GM04503 (cell line): ENCODE measurements around the gene B3GNT7.
"Not testable (repeated sequence)": the region's sequence is repeated elsewhere in the genome, so short reads cannot be mapped to it uniquely, and the experiment has no call there.

Experiments
- DNase-seq: peaks from one replicate; pipeline ENCODE4 v3.0.0-alpha.2; 2012; ENCODE audit warnings: low read depth

B3GNT7 gene

DNA sequence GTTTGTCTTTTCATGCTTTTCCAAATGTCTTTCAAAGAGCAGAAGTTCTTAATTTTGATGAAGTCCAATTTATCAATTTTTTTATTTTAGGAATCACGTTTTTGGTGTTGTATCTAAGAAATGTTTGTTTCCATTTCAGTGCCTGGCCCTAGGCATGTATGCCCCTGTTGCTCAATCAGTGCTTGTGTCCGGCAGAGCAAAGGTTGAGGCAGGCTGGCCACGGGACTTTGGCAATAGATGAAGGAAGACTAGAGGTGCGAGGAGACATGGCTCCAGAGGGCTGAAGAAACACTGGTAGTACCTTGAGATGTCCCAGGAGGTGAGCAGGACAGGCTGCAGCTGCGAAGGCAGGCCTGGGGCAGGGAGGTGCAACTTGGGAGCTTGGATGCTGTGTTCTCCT lies 10.1 kb upstream of the B3GNT7 start:
- no peak for DNase-seq

DNA sequence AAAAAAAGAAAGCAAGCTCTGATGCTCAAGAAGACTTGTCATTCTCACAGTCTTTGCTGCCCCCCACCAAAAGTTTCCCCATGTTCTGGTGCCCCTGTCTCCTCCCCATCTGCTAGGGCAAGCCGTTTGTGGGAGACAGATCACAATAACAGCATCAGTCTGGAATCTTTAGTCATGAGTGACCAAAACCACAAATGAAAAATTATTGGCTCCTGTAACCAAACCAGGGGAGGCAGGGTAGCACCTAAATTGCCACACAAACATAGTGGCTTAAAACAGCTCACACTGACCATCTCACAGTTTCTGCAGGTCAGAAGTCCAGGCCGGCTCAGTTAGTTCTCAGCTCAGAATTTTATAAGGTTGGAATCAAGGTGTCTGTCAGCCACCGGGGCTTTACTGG lies 9.1 kb upstream of the B3GNT7 start:
- peak; percentile 64 for DNase-seq

DNA sequence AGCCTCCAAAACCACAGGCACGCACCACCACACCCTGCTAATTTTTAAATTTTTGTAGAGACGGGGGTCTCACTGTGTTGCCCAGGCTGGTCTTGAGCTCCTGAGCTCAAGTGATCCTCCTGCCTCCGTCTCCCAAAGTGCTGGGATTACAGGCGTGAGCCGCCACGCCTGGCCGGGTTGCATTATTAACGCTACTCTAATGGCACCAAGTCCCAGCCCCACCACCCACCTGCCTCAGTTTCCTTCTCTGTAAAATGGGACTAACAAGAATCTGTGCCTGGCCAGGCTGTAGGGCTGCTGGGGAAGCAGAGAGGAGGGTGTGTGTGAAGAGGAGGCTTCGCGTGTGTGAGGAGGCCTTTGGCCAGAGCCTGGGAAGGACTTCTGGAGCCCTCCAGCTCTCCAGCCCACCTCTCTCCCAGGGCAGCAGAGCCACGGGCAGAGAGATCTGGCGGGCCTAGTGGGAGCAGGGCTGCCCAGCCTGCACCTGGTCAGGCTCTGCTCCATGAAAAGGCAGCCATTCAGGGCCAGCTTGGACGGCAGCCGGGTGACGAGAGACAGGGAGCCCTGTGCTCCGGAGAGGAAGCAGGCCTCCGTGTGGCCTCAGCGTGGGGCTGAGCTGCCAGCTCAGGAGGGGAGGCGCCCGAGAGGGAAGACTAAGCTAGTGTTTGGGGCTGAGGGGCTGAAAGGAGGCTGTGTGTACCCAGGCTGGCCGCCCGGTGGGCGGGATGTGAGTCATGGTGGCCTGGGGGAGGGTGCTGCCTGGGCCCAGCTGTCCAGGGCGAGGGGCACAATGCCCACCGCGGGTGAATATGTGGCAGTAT lies 7.4 kb upstream of the B3GNT7 start:
- no peak for DNase-seq

DNA sequence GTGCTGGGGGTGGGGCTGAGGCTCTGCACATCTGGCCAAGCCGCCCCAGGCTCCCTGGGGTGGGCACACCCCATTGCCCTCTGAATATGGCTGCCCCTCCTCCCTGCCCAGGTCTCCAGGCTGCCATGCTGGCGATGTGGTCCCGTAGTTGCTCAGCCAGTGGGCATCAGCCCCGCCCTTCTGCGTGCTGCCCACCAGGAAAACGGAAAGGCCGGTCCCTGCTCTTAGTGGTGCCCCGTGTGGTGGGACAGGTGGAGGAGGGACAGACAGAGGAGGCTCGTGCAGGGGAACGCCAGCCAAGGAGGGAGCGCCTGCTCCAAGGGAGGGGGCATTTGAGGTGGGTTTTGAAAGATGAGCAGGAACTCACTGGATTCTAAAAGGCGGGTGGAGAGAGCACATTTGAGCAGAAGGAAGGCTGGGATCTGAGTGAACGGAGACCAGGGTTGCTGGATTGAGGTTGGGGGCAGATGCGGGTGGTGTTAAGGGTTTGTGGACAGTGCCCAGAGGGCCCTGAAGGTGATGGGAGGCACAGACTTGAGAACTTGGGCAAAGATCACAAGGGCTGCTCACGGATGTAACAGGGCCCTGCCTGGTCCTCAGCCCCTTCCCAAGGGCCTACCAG lies 6.7 kb upstream of the B3GNT7 start:
- DNase-seq, result no peak

DNA sequence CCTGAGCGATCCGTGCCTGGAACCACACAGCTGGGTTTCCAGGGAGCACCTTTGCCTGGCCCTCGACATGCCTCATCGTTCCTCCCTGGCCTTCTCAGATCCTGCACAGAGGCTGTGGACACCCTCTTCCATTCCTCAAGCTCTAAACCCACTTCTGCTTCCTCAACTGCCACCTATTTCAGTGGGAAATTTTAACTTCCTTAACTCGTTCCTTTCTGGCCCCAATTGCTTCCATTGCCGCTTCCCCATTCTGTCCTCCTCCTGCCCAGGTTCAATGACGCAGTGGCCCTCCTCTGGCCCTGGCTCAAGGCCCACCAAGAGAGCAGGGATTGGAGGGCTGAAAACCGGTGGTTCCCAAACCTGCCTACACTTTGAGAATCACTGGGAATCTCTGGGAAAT lies 4.8 kb upstream of the B3GNT7 start:
- DNase-seq, result no peak

DNA sequence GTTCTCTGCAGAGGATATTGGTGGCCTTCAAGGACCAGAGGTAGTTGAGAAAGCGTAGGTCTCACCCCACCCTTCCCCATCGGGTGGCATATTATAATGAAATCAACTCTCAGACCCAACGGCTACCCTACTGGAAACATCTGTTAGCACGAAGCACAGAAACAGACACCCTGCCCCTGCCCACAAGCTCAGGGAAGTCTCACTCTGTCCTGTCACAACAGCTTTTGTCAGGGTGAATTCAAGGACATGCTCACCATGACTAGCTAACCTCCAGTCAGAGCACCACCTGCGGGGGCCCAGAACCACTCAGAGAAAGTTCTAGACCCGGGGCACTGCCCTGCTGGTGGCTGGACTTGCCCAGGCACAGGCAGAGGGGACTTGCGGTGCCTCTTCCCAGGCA lies 3.5 kb upstream of the B3GNT7 start:
- no peak for DNase-seq

DNA sequence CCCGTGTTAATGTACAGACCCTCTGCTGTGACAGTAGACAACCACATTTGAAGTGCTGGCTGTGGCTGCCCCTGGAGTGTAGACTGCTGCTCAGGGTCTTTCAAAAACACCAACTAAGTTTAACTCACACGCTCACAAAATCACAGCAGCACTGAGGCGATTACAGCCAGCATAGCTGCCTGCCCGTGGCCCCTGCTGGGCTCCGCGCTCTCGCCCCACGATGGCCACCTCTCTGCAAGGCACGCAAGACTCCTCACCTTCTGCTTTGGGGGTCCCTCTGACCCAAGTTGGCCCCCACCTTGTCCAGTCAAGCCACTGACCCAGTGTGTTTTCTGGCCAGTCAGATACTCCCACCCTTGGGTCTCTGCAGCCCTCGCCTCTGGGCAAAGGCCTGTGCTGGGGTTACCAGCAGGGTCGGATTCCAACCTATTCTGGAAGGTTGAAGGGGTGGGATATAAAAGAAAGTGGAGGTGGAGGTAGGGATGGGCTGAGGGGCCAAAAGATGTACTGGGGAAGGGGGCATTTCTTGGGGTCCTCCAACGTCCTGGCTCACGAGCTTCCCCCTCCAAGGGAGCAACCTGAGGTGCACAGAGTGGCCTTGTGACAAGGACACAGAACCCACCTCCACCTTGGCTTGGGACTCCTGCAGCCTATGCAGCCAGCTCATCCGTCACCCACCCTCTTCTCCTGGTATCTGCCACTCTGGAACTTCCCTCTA lies 2.9 kb upstream of the B3GNT7 start:
- DNase-seq, result no peak

DNA sequence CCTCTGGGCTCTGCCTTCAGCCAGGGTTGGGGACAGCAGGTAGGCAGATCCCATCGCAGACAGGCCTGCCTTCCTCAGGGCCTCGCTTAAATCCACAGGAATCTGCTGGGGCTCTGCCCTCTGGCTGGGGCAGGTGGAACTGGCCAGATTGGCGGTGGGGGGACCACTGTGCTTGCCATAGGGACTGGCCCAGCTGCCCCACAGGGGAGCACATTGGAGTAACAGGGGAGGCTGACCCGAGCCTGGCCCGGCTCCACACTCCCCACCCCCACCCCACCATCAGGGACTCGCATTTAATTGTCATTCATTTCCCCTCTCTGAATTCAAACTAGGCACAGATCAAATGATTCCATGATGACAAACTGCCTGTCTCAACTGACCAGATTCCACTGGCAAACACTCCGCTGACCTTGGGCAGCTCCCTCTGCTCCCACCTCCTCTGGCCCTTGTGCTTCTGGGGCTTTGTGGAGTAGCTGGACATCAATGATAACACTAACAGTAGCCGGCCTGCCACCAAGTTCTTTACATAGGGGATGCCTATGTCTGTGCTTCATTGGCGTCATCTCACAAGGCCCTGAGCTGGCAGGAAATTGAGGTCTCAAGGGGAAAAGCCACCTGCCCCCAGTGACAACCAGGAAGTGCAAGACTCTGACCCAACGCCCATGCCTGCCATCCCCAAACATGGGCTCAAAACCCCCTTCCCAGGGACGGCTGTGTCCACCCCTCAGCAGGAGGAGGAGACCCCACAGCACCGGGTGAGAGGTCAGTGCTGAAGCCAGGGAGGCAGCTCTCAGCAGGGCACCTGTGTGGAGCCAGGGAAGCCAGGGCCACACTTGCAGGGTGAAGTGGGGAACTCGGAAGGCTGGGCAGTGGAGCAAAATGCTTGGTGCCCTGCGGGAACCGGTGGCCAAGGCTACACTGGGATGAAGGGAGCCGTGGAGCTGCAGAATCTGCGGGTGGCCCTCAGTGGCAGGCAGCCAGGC lies 2.1 kb upstream of the B3GNT7 start:
- DNase-seq, result no peak

DNA sequence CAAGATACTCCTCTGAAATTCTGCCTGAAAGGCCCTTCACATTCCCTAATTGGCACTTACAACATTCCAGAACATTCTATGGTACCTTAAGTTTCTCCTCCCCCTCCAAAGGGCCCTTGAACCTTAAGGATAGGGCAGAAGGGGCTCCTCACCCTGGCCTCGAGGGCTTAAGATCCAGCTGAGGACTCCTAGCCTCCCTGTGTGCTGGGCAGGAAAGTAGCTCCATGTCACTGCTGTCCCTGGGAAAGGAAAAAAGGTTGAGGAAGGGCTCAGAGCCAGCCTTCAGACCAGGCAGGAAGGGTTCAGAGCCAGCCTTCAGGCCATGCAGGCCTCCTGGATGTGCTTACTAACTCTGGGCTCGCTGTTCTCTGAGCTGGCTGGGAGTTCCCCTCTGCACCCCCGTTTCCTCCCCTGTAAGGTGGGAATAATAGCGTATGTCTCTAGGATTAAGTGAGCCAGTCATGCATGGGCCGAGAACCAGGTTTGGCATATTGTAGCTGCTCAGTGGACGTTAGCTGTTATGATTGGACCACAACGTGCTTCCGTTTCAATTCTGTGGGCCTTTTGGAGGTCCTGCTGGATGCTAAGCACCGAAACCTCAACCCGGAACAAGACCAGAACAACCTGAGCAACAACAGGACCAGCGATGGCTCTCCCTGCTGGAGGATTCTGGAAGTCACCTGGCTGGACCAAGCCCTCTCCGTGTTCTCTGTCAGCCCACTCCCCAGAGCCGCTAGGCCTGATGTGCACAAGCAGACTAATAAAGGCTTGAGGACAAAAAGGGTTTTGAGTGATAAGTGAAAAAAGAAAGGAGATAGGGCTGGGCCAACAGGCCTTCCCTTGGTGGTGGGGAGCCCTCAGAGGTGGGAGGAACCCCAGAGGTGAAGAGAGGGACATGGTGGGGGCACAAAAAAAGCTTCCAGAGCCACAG lies 1.0 kb upstream of the B3GNT7 start:
- DNase-seq, result no peak

DNA sequence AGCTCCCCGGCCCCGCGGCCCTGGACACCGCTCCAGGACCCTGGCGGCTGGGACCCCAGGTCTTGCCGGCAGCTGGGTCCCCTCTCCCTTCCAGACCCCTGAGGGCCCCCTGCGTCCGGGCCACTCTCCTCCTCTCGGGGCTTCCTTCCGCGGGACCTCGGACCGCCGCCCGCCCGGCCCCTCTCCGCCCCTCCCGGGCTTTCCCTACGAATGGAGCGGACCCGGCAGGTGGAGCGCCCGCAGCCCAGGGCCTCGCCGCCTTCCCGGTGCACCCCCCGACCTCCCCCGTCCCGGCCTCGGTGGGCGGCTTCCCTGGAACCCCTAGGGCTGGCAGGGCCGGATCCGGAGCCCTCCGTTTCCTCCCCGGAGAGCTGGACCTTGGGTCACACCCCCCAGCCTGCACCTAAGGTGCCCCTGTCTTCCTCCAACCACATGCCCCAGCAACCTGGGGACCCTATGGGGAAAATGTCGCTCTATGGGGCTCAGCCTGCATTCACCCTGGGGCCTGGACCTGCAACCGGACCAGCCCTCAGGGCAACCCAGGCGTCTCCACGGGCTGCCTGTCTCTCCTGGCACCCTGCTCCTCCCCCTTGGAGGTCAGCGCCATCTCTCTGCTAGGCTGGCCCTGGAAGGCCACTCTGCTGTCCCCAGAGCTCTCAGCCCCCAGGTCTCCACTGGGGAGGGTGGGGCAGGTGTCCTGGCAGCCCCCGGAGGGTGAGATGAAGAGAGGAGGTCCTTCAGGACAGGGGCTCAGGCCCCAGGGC lies 730 bp downstream of the B3GNT7 start:
- no peak for DNase-seq

DNA sequence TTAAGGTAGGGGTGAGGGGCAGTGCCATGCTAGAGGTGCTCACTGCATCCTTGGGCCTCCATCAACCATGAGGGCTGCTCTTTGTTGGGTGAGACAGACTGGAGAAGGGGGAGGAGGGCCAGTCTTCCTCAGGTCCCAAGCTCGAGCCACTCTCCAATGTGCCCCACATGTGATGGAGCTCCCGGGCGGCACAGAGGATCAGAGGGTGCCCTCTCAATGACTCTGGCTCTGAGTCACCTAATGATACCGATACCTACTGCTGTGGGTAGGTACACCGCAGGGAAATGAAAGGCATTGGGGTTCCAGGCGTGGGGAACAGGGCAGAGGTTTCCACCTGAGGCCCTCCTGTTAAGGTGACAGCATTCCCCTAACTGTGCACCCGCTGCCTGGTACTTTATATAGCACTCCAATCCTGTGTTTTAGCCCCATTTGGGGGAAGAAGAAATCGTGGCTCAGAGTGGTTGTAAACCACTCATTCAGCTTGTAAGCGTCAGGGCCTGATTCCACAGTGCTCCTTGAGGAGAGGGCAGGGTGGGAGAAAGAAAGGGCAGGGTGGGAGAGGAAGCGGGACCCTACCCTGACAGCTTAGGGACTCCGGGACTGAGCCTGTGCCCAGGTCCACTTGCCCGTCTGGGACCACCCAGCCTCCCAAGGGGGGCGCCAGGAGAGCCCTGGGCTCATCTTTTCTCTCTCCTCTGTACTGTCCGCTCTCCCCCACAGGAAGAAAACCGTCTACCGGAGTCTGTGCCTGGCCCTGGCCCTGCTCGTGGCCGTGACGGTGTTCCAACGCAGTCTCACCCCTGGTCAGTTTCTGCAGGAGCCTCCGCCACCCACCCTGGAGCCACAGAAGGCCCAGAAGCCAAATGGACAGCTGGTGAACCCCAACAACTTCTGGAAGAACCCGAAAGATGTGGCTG lies 1.8 kb downstream of the B3GNT7 start:
- no peak for DNase-seq

DNA sequence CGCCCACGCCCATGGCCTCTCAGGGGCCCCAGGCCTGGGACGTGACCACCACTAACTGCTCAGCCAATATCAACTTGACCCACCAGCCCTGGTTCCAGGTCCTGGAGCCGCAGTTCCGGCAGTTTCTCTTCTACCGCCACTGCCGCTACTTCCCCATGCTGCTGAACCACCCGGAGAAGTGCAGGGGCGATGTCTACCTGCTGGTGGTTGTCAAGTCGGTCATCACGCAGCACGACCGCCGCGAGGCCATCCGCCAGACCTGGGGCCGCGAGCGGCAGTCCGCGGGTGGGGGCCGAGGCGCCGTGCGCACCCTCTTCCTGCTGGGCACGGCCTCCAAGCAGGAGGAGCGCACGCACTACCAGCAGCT lies 2.4 kb downstream of the B3GNT7 start:
- DNase-seq, result no peak

DNA sequence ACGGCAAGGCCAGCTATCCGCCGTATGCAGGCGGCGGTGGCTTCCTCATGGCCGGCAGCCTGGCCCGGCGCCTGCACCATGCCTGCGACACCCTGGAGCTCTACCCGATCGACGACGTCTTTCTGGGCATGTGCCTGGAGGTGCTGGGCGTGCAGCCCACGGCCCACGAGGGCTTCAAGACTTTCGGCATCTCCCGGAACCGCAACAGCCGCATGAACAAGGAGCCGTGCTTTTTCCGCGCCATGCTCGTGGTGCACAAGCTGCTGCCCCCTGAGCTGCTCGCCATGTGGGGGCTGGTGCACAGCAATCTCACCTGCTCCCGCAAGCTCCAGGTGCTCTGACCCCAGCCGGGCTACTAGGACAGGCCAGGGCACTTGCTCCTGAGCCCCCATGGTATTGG lies 3.1 kb downstream of the B3GNT7 start:
- no peak for DNase-seq

DNA sequence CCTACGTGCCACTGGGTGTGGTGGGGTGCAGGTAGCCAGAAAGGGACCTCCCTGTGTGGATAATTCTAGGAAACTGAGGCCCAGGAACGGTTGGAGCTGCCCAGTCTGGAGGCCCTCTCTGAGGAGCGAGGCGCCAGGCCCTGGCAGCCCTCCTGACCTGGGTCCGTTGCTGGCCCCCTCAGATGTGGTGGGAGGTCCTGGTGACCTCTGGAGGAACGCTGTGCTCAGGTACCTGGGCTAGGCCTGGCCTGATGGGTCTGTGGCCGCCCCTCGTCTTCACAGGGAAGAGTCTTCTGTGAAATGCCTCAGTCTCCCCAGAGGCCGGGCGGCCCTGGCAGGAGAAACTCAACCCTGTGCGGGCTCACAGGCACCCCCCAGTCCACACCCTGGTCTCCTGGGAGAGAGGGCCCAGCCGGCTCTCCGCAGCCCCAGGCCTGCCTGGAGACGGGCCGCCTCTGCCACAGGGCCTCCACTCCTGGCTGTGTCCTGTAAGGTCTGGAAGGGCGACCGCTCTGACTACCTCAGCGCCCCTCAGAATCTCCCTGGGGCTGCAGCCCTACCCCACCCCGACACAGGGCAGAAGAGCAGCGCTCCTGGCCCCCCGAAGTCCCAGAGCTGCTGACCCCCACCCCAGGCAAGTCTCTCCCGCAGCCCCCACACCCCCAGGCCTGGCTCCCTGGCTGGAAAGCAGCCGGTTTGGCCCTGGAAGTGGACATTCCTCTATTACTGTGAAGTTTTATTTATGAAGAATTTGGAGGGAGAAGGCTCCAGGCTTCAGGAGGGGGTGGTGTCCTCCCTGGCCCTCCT lies 3.7 kb downstream of the B3GNT7 start:
- no peak for DNase-seq

DNA sequence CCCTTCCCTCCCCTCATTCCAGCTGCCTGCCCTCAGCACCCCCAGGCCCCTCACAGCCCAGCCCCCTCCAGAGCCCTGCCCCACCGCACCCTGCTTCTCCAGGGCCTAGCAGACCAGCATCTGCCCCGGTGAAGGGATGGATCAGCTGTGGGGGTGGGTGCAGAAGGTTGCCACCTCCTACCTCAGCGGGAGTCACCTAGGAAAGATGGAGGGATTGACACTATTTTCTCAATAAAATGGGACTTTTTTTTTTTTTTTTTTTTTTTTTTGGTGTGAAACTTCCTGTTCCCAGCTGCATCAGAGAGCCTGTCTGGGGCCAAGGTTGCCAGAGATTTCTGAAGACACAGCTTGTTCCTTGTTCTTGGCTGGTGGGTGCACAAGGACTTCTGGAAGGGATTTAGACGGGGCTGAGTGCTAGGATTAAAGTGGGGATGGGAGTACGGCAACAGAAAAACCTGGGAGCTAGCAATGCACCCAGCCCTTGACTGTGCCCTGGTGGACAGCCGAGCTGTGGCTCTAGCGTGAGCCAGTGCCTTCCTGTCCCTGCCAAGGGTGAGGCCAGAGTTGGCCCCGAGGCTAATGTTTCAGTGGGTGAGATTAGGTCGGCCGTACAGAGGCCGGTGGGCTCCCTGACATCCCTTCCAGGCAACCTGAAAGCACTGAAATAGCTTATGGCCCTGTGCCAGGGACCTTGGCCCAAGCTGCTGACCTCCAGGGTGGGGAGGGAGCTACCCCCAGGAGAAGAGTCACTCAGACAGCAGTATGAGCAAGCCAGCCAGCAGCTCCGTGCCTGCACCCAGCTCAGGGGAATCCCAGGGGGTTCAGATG lies 4.6 kb downstream of the B3GNT7 start:
- DNase-seq, result no peak

DNA sequence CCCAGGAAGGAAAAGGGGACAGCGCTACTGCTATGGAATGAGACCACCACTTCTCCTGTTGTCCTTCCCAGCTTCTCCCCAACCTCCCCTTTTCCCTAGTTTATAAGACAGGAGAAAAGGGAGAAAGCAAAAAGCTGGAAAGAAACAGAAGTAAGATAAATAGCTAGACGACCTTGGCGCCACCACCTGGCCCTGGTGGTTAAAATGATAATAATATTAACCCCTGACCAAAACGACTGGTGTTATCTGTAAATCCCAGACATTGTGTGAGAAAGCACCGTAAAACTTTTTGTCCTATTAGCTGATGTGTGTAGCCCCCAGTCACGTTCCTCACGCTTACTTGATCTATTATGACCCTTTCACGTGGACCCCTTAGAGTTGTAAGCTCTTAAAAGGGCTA lies 5.2 kb downstream of the B3GNT7 start:
- DNase-seq, result not testable (repeated sequence)

DNA sequence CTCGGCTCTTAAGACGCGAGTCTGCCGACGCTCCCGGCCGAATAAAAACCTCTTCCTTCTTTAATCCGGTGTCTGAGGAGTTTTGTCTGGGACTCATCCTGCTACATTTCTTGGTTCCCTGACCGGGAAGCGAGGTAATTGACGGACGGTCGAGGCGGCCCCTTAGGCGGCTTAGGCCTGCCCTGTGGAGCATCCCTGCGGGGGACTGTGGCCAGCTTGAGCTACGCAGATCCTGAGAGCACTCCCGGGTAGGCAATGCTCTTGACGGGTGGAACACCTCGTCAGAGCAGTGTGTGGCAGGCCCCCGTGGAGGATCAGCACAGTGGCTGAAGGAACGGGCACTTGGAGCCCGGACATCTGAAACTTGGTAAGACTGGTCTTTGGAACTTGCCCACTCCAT lies 5.6 kb downstream of the B3GNT7 start:
- DNase-seq, result not testable (repeated sequence)
